ENCODE results near the gene CDH4. TPM values are rescaled to one million over a fixed set of nuclear protein-coding genes. Genes with fewer than 3 reads are reported as not detected.

The CDH4 gene
- total and polyA plus RNA-seq, 2 donors (not counting 3 experiments of a cell fraction or from before 2014, with no cell fraction given) = 0.17 to 0.51 TPM

DNA sequence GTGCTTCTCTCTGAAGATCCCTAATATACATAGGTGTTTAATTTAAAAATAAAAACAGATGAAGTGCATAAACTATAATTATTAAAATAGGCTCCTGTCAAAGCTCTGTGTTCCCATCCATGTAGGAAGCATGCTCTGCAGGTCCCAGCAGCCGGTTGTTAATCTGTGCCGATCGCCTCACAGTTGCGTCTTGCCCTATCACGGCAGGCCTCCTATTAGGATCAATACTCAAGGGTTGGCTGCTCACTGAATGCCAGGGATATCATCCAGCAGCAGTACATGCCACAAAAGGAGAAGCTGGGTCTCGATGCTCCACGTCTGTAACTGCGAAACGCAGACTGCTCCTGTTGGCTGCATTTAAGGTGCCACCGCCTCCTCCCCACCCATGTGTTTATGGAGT lies 369.8 kb downstream of the CDH4 start:
- H3K9ac ChIP-seq (replicated peaks; ENCODE audit: extremely low read depth, insufficient read depth, low read length) = no peak overlapping the region
- DNase-seq (ENCODE audit: low read depth, low spot score) (no peak), FAIRE-seq (no peak)
- no peak overlapping the region for H3K4me3 ChIP-seq (replicated peaks in 1 of 3; ENCODE audit: insufficient read depth in 1 of 3, low read depth in 1 of 3, low read length in 3 of 3)
- ChIA-PET POLR2A (no interaction called here), CTCF (no interaction called here)
- H3K27ac ChIP-seq (ENCODE audit: insufficient read depth, low read depth, low read length) = no peak overlapping the region
- H3K36me3 ChIP-seq (ENCODE audit: control insufficient read depth in 2 of 2, extremely low read depth in 1 of 2, insufficient read depth in 2 of 2, low read length in 2 of 2) = no peaks in the 10 kb centered on the region
- no peaks in the 10 kb centered on the region for H3K79me2 ChIP-seq (ENCODE audit: control insufficient read depth, insufficient read depth, low read length)
- intact Hi-C loops (cut with micrococcal nuclease) = no loop called here
- H3K9me3 ChIP-seq (replicated peaks; ENCODE audit: control insufficient read depth, insufficient read depth, low read length) = peaks cover 2% of the 10 kb centered on the region
- H2AFZ ChIP-seq (ENCODE audit: low read depth, low read length) = no peak overlapping the region
- TF ChIP-seq POLR2A (IDR thresholded peaks at IDR 0.05; ENCODE audit: low read depth, low read length) (no peak), MAX (IDR thresholded peaks at IDR 0.05; ENCODE audit: insufficient read depth, insufficient read length) (no peak), GATA2 (IDR thresholded peaks at IDR 0.05; ENCODE audit: insufficient read depth, insufficient read length, low read depth, low read length) (no peak)
- TF ChIP-seq, protein P1, sequence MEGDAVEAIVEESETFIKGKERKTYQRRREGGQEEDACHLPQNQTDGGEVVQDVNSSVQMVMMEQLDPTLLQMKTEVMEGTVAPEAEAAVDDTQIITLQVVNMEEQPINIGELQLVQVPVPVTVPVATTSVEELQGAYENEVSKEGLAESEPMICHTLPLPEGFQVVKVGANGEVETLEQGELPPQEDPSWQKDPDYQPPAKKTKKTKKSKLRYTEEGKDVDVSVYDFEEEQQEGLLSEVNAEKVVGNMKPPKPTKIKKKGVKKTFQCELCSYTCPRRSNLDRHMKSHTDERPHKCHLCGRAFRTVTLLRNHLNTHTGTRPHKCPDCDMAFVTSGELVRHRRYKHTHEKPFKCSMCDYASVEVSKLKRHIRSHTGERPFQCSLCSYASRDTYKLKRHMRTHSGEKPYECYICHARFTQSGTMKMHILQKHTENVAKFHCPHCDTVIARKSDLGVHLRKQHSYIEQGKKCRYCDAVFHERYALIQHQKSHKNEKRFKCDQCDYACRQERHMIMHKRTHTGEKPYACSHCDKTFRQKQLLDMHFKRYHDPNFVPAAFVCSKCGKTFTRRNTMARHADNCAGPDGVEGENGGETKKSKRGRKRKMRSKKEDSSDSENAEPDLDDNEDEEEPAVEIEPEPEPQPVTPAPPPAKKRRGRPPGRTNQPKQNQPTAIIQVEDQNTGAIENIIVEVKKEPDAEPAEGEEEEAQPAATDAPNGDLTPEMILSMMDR (IDR thresholded peaks at IDR 0.05; ENCODE audit: extremely low read depth in 1 of 2, insufficient read depth in 1 of 2, low read depth in 1 of 2, low read length in 2 of 2) = no peak
- H3K4me2 ChIP-seq (ENCODE audit: insufficient read depth, low read length) = no peak overlapping the region
- dilution Hi-C loops (cut with MboI; ENCODE audit: extremely low pct_ligation_motif_present, low sequenced_read_pairs) = no loop called here
- no peaks in the 10 kb centered on the region for H3K9me1 ChIP-seq (replicated peaks; ENCODE audit: control insufficient read depth, extremely low read depth, insufficient read depth, low read length)
- H3K27me3 ChIP-seq (ENCODE audit: control insufficient read depth in 2 of 2, insufficient read depth in 2 of 2, low read length in 2 of 2) = no peaks in the 10 kb centered on the region
- no peaks in the 10 kb centered on the region for H3K4me1 ChIP-seq (ENCODE audit: control insufficient read depth, extremely low read depth, insufficient read depth, low read length)
- no peaks in the 10 kb centered on the region for H4K20me1 ChIP-seq (replicated peaks; ENCODE audit: control insufficient read depth, extremely low read depth, insufficient read depth, low read length)
- no TSS peak for BruUV-seq (replicated peaks)

DNA sequence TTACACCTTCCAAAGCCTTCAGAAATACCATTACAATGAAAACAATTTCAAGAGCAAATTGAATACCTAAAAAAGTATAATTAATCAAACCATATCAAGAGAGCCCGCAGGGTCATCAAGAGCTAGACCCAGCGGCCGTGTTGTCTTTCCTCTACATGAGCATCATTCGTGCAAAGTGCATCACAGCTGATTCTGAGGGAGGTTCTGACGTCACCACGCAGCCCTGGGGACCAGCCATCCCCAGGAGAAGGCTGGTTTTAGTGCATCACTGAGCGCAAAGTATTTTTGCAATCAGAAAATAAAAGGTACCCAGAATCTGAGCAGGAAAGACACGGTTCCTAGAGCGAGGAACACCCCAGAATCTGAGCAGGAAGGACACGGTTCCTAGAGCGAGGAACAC lies 371.4 kb downstream of the CDH4 start:
- H3K27ac ChIP-seq (ENCODE audit: insufficient read depth, low read depth, low read length) = no peak overlapping the region
- H3K9me3 ChIP-seq (replicated peaks; ENCODE audit: control insufficient read depth, insufficient read depth, low read length) = peaks cover 6% of the 10 kb centered on the region
- intact Hi-C loops (cut with micrococcal nuclease) = no loop called here
- no TSS peak for BruUV-seq (replicated peaks)
- no peaks in the 10 kb centered on the region for H3K9me1 ChIP-seq (replicated peaks; ENCODE audit: control insufficient read depth, extremely low read depth, insufficient read depth, low read length)
- H3K4me1 ChIP-seq (ENCODE audit: control insufficient read depth, extremely low read depth, insufficient read depth, low read length) = no peaks in the 10 kb centered on the region
- no peaks in the 10 kb centered on the region for H4K20me1 ChIP-seq (replicated peaks; ENCODE audit: control insufficient read depth, extremely low read depth, insufficient read depth, low read length)
- ChIA-PET POLR2A (no interaction called here), CTCF (no interaction called here)
- no peaks in the 10 kb centered on the region for H3K27me3 ChIP-seq (ENCODE audit: control insufficient read depth in 2 of 2, insufficient read depth in 2 of 2, low read length in 2 of 2)
- no peak overlapping the region for H2AFZ ChIP-seq (ENCODE audit: low read depth, low read length)
- no peak overlapping the region for H3K9ac ChIP-seq (replicated peaks; ENCODE audit: extremely low read depth, insufficient read depth, low read length)
- no peak overlapping the region for H3K4me3 ChIP-seq (replicated peaks in 1 of 3; ENCODE audit: insufficient read depth in 1 of 3, low read depth in 1 of 3, low read length in 3 of 3)
- dilution Hi-C loops (cut with MboI; ENCODE audit: extremely low pct_ligation_motif_present, low sequenced_read_pairs) = no loop called here
- DNase-seq (ENCODE audit: low read depth, low spot score) = no peak
- no peaks in the 10 kb centered on the region for H3K36me3 ChIP-seq (ENCODE audit: control insufficient read depth in 2 of 2, extremely low read depth in 1 of 2, insufficient read depth in 2 of 2, low read length in 2 of 2)
- TF ChIP-seq FOS (IDR thresholded peaks at IDR 0.05; ENCODE audit: borderline replicate concordance, insufficient read depth, low read length) (no peak), JUN (IDR thresholded peaks at IDR 0.05; ENCODE audit: borderline replicate concordance, insufficient read depth, insufficient read length, low read depth) (no peak), GATA2 (IDR thresholded peaks at IDR 0.05; ENCODE audit: insufficient read depth, insufficient read length, low read depth, low read length) (no peak), MAX (IDR thresholded peaks at IDR 0.05; ENCODE audit: insufficient read depth, insufficient read length) (no peak), MYC (IDR thresholded peaks at IDR 0.05; ENCODE audit: low read depth, low read length) (no peak), POLR2A (IDR thresholded peaks at IDR 0.05; ENCODE audit: low read depth, low read length) (no peak), EZH2 (IDR thresholded peaks at IDR 0.05; ENCODE audit: borderline replicate concordance, low read depth, low read length, severe bottlenecking) (no peak), POLR2AphosphoS5 (IDR thresholded peaks at IDR 0.05; ENCODE audit: insufficient read depth, low read depth, low read length) (no peak)
- TF ChIP-seq, protein P1 (IDR thresholded peaks at IDR 0.05; ENCODE audit: extremely low read depth in 1 of 2, insufficient read depth in 1 of 2, low read depth in 1 of 2, low read length in 2 of 2) = no peak
- no peaks in the 10 kb centered on the region for H3K79me2 ChIP-seq (ENCODE audit: control insufficient read depth, insufficient read depth, low read length)
- no peak for FAIRE-seq
- H3K4me2 ChIP-seq (ENCODE audit: insufficient read depth, low read length) = no peak overlapping the region

All from endothelial cell of umbilical vein (primary cell).